DMS153 (cell line): ENCODE measurements around the gene BSPRY.
"Not testable (repeated sequence)": the region's sequence is repeated elsewhere in the genome, so short reads cannot be mapped to it uniquely, and the experiment has no call there.

Experiments used
- DNase-seq: peaks from one replicate; lab custom pipeline; 2025; lab: John Stamatoyannopoulos, UW

The BSPRY gene

DNA sequence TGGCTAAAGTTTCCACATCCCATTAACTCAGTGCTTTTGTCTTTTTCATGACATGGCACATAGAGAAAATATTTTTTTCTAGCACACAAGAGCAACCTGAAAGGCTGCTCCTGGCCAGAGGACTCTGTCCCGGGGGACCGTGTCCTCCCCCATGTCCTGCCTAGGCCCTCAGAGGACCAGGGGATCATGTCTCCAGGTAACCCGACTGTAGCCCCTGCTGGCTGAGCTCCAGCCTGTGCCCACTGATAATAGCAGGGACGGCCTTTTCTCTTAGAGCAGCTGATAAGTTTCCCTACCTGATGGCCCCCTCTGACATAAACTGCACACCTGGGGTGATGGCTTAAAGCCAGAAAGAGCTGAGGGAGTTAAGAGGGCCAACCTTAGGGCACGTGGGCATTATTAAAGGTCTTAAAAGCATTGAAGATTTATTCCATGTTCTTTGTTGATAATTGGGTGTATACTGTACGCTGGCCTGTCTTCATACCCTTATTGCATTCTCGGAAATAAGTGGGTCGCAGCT, 21.5 kb downstream of the BSPRY start:
- no peak for DNase-seq

GRCh38 chr9:113372059-113372458, 22.7 kb downstream of the BSPRY start:
- no peak for DNase-seq

DNA sequence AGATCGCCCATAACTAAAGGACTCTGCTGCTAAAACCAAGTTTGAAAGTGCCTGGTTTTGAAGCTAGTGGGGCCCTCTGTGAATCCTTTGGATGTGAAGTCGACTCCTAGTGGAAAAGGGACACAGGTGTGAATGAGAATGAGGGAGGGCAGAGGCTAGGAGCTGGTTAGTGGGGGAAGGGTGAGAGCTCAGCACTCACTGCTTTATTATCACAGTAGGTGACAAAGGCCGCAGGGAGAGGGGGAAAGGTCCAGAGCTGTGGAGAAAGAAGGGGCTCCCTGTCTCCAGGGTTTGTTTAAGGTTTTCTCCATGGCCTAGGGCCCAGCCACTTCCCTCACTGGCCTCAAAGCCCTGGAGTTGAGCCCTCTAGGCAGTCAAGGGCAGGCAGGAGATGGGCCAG, 23.9 kb downstream of the BSPRY start:
- DNase-seq = no peak

DNA sequence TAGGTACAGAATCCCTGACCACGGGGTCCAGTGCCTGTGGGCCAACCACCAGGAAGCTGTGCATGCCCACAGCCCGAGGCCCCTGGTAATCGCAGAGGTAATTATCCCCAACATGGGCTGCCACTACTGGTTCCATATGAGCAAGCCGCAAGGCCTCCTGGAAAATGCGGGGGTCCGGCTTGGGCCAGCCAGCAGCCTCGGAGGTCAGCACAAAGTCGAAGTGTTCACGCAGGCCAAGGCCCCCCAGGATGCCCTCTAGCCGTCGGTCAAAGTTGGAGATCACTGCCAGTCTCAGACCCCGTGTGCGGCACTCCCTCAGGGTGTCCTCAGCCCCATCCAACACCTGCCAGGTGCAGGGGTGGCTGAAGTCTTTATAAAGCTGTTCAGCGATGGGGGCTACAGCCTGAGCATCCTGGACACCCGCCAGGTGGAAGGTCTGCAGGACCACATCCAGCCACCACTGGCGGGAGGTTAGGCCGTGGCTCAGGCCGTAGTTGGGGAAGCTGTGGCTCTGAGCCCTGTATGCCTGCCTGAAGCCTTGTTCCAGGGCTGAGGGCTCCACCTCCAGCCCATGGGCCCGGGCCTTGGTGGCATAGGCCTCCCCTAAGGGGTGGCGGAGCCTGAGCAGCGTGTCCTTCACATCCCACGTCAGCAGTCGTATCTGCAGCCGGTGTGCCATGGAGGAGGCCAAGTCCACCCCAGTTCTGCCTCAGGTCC, 24.5 kb downstream of the BSPRY start:
- DNase-seq = no peak

DNA sequence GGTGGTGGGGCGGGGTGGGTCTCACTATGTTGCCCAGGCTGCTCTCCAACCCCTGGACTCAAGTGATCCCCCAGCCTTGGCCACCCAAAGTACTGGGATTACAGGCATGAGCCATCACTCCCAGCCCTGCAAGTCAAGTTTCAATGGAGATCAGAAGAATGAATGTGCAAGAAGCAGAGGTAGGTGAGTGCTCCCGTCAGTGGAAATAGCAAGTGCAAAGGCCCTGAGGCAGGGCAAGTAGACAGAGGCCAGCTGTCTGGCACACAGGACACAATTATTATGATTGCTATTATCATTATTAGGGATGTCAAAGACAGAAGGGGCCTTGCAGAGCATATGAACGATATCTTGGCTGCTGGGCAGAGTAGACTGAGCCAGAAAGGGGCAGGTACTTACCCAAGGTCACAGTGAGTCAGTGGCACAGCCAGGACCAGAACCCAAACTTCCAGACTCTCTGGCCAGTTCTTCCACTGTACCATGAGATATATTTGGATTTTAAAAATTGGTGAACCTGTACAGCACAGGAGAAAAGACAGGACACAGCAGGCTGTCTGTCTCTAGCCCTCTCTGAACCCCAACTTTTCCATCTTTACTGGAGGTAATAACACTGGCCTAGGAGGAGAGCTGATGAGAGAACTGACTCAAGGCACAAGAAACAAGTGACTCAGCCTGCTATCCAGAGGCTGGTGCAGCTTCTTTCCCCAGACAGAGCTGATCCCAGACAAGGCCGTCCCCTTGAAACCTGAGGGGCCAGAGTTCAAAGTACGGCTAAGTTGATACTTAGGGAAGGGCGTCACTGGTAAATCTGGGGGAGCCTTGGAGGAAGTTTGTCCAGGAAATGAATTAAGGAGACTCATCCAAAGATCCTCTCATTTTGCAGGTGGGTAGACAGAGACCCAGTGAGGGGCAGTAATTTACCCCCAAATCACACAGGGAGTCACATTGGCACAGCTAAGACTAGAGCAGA, 26.0 kb downstream of the BSPRY start:
- DNase-seq = no peak

- no peak for DNase-seq
Observed at GRCh38 chr9:113376634-113377567, 27.6 kb downstream of the BSPRY start, which contains the start of gene HDHD3. HDHD3 (minus strand) TSS chr9:113376986; CDS start chr9:113374354, 2,632 bp downstream.

DNA sequence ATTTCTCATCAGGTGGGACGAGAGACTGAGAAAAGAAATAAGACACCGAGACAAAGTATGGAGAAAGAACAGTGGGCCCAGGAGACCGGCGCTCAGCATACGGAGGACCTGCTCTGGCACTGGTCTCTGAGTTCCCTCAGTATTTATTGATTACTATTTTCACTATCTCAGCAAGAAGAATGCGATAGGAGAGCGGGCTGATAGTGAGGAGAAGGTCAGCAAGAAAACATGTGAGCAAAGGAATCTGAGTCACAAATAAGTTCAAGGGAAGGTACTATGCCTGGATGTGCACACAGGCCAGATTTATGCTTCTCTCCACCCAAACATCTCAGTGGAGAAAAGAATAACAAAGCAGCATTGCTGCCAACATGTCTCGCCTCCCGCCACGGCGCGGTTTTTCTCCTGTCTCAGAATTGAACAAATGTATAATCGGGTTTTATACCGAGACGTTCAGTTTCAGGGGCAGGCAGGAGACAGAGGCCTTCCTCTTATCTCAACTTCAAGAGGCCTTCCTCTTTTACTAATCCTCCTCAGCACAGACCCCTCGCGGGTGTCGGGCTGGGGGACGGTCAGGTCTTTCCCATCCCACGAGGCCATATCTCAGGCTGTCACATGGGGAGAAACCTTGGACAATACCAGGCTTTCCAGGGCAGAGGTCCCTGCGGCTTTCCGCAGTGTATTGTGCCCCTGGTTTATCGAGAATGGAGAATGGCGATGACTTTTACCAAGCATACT, 29.9 kb downstream of the BSPRY start:
- not testable (repeated sequence) for DNase-seq

DNA sequence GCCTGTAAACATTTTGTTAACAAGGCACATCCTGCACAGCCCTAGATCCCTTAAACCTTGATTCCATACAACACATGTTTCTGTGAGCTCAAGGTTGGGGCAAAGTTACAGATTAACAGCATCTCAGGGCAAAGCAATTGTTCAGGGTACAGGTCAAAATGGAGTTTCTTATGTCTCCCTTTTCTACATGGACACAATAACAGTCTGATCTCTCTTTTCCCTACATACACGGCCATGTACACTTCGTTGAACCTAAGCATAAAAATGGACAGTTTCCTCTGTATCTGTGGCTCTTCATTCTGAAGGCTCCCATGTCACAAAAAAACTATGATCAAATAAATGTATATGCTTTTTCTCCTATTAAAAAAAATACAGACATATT, 30.5 kb downstream of the BSPRY start:
- not testable (repeated sequence) for DNase-seq

DNA sequence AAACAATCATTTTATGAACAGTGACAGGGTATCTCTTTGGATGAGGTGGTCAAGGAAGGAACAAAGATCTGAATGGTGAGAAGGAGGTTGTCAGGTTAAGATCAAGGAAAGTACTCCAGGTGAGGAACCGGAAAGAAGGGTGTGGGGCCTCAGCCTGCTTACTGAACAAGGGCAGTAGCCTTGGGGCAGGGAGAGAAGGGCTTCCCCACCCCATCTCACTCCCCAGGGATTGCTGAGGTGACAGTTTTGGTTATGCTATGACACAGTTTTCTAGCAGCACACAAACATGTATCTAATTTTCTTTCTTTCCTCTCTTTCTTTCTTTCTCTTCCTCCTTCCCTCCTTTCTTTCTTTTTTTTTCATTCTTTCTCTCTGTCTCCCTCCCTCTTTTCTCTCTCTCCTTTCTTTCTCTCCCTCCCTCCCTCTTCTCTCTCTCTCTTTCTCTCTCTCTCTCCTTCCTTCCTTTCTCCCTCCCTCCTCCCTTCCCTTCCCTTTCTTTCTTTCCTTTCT, 31.6 kb downstream of the BSPRY start:
- no peak for DNase-seq

- DNase-seq = not testable (repeated sequence)
Observed at GRCh38 chr9:113381441-113381840, 32.1 kb downstream of the BSPRY start.

DNA sequence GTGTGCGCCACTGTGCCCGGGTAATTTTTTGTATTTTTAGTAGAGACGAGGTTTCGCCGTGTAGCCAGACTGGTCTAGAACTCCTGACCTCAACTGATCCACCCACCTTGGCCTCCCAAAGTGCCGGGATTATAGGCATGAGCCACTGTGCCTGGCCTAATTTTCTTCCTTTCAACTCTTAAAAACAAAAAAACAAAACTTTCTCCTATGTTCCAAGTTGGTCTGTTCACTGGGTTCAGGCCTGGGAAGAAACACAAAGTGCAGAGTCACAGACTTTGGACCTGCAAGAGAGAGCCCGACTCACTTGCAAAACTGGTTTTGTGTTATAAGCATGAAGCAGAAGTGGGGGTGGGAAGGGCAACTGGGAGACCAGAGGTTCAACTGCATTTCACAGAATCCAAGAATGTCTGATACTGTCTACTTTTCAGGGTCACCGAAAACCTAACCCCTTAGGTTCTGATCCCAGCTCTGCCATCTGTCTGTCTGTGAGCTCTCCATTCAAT, 32.6 kb downstream of the BSPRY start:
- DNase-seq = no peak

GRCh38 chr9:113386571-113387393, 37.4 kb downstream of the BSPRY start:
- DNase-seq = no peak

DNA sequence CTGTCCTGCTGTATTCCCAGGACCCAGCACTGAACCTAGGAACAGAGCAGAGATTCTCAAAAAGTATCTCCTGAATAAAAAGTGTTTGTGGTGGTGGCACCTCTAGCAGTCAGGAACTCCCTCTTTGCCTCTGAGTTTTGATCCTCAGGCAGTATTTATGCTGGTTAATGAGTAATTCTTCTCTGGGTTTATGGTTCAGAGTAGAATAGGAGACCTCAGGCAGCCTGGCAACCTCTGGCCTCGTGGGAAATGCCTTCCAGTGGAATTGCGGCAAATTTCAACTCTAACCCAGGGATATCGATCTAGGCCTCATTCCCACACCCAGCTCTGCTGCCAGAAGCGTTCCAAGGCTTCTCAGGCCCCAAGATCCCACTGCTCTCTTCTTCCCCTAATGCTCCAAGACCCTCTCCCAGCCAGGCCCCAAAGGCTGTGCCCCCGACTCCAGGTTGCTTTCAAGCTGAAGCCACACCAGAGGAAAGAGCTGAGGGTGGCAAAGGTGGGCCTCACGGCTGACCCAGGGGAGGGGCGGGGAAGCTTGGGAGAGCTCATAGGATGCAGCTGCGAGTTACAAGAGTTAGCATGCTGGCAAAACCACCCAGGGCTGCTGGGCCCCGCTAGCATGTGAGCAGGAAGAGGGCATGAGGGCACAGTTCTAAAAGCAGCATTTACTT, 38.4 kb downstream of the BSPRY start:
- DNase-seq = no peak

DNA sequence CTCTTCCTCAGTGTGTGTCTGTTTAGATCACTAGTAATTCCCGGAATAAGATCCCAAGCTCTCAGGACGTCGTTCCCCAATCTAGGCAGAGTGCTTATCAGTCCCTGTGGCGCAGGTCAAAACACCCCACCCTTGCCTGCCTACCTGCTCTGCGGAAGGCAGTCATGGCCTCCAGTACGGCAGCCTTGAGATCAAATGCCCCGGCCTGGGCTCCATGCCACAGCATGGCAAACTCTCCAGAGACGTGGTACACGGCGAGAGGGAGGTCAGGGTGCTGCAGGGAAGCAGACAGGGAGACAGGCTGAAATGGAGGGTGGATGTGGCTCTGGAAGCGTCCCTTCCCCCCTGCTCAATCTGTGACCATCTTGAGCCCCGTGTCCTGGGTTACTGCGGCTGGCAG, 39.5 kb downstream of the BSPRY start:
- DNase-seq = no peak

DNA sequence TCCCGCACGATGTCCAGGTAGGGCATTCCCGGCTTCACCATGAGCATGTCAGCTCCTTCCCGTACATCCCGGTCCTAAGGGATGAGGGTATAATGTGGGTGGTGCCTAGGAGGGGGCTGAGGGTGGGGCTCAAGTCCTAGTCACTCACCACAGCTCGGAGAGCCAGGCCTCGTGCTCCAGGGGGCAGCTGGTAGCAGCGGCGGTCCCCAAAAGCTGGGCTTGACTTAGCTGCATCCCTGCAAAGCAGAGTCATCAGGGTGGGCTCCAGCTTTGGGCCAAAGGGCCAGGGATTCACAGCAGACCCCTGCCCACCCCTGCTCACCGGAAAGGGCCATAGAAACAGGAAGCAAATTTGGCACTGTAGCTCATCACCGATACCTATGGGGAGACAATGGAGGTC, 40.1 kb downstream of the BSPRY start:
- no peak for DNase-seq

GRCh38 chr9:113390192-113390960, 41.0 kb downstream of the BSPRY start:
- no peak for DNase-seq

- no peak for DNase-seq
Observed at GRCh38 chr9:113391917-113392316, 42.6 kb downstream of the BSPRY start.

DNA sequence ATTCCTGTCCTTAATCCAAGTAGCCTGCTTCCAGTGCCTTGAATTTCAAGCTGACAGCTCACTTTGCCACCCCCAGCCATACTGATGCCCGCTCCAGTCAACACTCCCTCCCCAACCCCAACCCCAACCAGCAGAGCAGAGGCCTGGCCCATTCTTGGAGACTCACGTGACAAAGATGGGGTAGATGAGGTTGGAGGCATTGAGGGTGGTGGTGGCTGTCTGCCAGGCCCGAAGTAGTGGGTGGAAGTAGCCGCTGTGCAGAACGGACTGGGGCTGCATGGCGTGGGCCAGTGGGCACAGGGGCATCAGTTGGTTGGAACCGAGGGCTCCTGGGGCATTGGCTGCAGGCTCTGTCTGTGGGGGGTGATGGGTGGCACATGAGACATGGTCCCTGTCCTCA, 43.9 kb downstream of the BSPRY start:
- no peak for DNase-seq
